IMR-90 (cell line): ENCODE results near the gene CACNB2. TPM values are rescaled to one million over a fixed set of nuclear protein-coding genes. Genes with fewer than 3 reads are reported as not detected.

Experiments
- ATAC-seq: fragments of 200-7000 bp; cut with Tn5 transposase; 2 replicates; pipeline ENCODE4 v1.9.1; 2020; ENCODE audit warnings: low read depth, mild to moderate bottlenecking, moderate library complexity
- BruUV-seq: library from RNA; stranded (reverse); fragments of 400-500 nt; replicated peaks from 2 replicates; lab custom pipeline; 2021; lab: Mats Ljungman, UMichigan
- CTCF ChIA-PET: fragments of 300-600 bp; formaldehyde crosslinking; extraction: SDS; loops from one replicate; lab custom pipeline; 2021; ENCODE audit warnings: antibody characterized with exemption; lab: Yijun Ruan, JAX
- POLR2A ChIA-PET: fragments of 300-600 bp; sonication (Branson Sonifier 250); formaldehyde crosslinking; loops from one replicate; lab custom pipeline; 2022; ENCODE audit warnings: antibody characterized with exemption; ENCODE audit not compliant: unreplicated experiment; lab: Charles Lee
- DNase-seq: peaks from one replicate; pipeline ENCODE4 v3.0.0; 2013
- H2AFZ ChIP-seq: replicated peaks from 2 replicates; pipeline ENCODE3; 2013; ENCODE audit warnings: low read length, mild to moderate bottlenecking; ENCODE audit not compliant: poor library complexity
- H2AK5ac ChIP-seq: 2 replicates; pipeline ENCODE4 v1.6.1; 2013; ENCODE audit warnings: low read depth, low read length, inconsistent platforms
- H2AK9ac ChIP-seq: replicated peaks from 2 replicates; pipeline ENCODE3; 2013; ENCODE audit warnings: mild to moderate bottlenecking, low read depth, low read length, moderate library complexity; ENCODE audit not compliant: poor library complexity
- H2BK120ac ChIP-seq: 2 replicates; pipeline ENCODE4 v1.6.1; 2013; ENCODE audit warnings: low read depth, low read length, inconsistent platforms
- H2BK15ac ChIP-seq: 3 replicates; pipeline ENCODE4 v1.6.1; 2013; ENCODE audit warnings: low read depth, low read length, inconsistent platforms
- H2BK20ac ChIP-seq: 2 replicates; pipeline ENCODE4 v1.6.1; 2013; ENCODE audit warnings: low read depth, mild to moderate bottlenecking, inconsistent platforms, low read length, moderate library complexity
- H2BK5ac ChIP-seq: 2 replicates; pipeline ENCODE4 v1.6.1; 2013; ENCODE audit warnings: mild to moderate bottlenecking, low read depth, low read length, inconsistent platforms; ENCODE audit not compliant: poor library complexity, severe bottlenecking
- H3K14ac ChIP-seq: replicated peaks from 2 replicates; pipeline ENCODE4 v1.6.1; 2013; ENCODE audit warnings: low read depth, low read length, inconsistent platforms
- H3K18ac ChIP-seq: 2 replicates; pipeline ENCODE4 v1.6.1; 2013; ENCODE audit warnings: low read depth, low read length, control low read depth
- H3K23ac ChIP-seq: 2 replicates; pipeline ENCODE4 v1.6.1; 2013; ENCODE audit warnings: low read depth, low read length, inconsistent platforms
- H3K27ac ChIP-seq: 2 replicates; pipeline ENCODE4 v1.5.1; 2013; ENCODE audit warnings: mild to moderate bottlenecking, control low read depth, low read length; ENCODE audit not compliant: insufficient read depth
- H3K27me3 ChIP-seq: 2 replicates; pipeline ENCODE4 v1.6.1; 2013; ENCODE audit warnings: low read length; ENCODE audit not compliant: control insufficient read depth, insufficient read depth
- H3K36me3 ChIP-seq: 2 replicates; pipeline ENCODE4 v1.6.1; 2013; ENCODE audit warnings: low read length, mixed read lengths; ENCODE audit not compliant: control insufficient read depth, insufficient read depth
- H3K4ac ChIP-seq: 2 replicates; pipeline ENCODE4 v1.6.1; 2013; ENCODE audit warnings: low read depth, low read length, inconsistent platforms
- H3K4me1 ChIP-seq: 2 replicates; pipeline ENCODE4 v1.6.1; 2013; ENCODE audit warnings: low read length, mixed read lengths; ENCODE audit not compliant: control insufficient read depth, insufficient read depth
- H3K4me2 ChIP-seq: 2 replicates; pipeline ENCODE4 v1.6.1; 2013; ENCODE audit warnings: low read depth, mild to moderate bottlenecking, control low read depth, low read length, moderate library complexity
- H3K4me3 ChIP-seq: 2 replicates; pipeline ENCODE4 v1.5.1; 2013; ENCODE audit warnings: low read depth, mild to moderate bottlenecking, control low read depth, low read length, moderate library complexity; ENCODE audit not compliant: insufficient read depth
- H3K56ac ChIP-seq: 2 replicates; pipeline ENCODE4 v1.6.1; 2013; ENCODE audit warnings: low read length, inconsistent platforms; ENCODE audit not compliant: insufficient read depth; ENCODE audit errors: extremely low read depth
- H3K79me1 ChIP-seq, 2 experiments: 2 replicates each; pipeline ENCODE4 v1.6.1; 2013; ENCODE audit warnings: low read length in 2 of 2, inconsistent platforms in 1 of 2, low read depth in 1 of 2
- H3K9ac ChIP-seq: 2 replicates; pipeline ENCODE4 v1.6.1; 2013; ENCODE audit warnings: low read depth, low read length, control low read depth
- H3K9me1 ChIP-seq: 2 replicates; pipeline ENCODE4 v1.6.1; 2013; ENCODE audit warnings: low read length, inconsistent platforms; ENCODE audit not compliant: insufficient read depth
- H3K9me3 ChIP-seq: 2 replicates; pipeline ENCODE4 v1.6.1; 2013; ENCODE audit warnings: low read length; ENCODE audit not compliant: control insufficient read depth, insufficient read depth
- H4K20me1 ChIP-seq: 2 replicates; pipeline ENCODE4 v1.6.1; 2013; ENCODE audit warnings: low read length, inconsistent platforms; ENCODE audit not compliant: insufficient read depth
- H4K5ac ChIP-seq: 2 replicates; pipeline ENCODE4 v1.6.1; 2013; ENCODE audit warnings: mild to moderate bottlenecking, low read depth, low read length, control low read depth
- H4K8ac ChIP-seq, 2 experiments: 2 replicates each; pipeline ENCODE4 v1.6.1; 2013; ENCODE audit warnings: low read depth in 2 of 2, low read length in 2 of 2, control low read depth in 1 of 2, inconsistent platforms in 1 of 2
- H4K91ac ChIP-seq: 2 replicates; pipeline ENCODE4 v1.6.1; 2013; ENCODE audit warnings: low read depth, low read length, inconsistent platforms; ENCODE audit not compliant: insufficient read depth
- MAFK ChIP-seq: IDR thresholded peaks from 2 replicates; pipeline ENCODE4 v1.6.1; 2012; ENCODE audit warnings: low read depth, low read length, improper control_type of control experiment
- POLR2A ChIP-seq: IDR thresholded peaks from 2 replicates; pipeline ENCODE4 v1.6.1; 2012; ENCODE audit warnings: mild to moderate bottlenecking, low read depth, low read length
- RAD21 ChIP-seq: IDR thresholded peaks from 2 replicates; pipeline ENCODE4 v1.6.1; 2012; ENCODE audit warnings: low read length, improper control_type of control experiment
- RFX5 ChIP-seq: IDR thresholded peaks from 2 replicates; pipeline ENCODE4 v1.8.0; 2012; ENCODE audit warnings: low read depth, mild to moderate bottlenecking, low read length, moderate library complexity
- USF2 ChIP-seq: fragments of 150-350 bp; IDR thresholded peaks from 2 replicates; pipeline ENCODE4 v1.6.1; 2017; ENCODE audit warnings: mild to moderate bottlenecking, antibody characterized with exemption, low read length, low read depth
- WGBS, 2 experiments: methylation state at CpG; one replicate each; pipeline versions ENCODE4 v1.1.5 to v1.1.7; 2013; ENCODE audit warnings: missing lambda C conversion rate in 2 of 2; ENCODE audit not compliant: insufficient read length in 1 of 2; ENCODE audit errors: extremely low coverage in 2 of 2; 5-methylcytosine and 5-hydroxymethylcytosine counted together
- dilution Hi-C: fragments of 300-500 bp; cut with HindIII; formaldehyde crosslinking; loops from one replicate; pipeline ENCODE4 v1.14.3; 2018; ENCODE audit warnings: low sequenced_read_pairs; ENCODE audit not compliant: unreplicated experiment
- in situ Hi-C: fragments of 300-500 bp; cut with MboI; formaldehyde crosslinking; loops from 3 replicates; pipeline ENCODE4 v1.14.3; 2019; ENCODE audit warnings: low sequenced_read_pairs, inconsistent platforms, mixed read lengths
- intact Hi-C: fragments of 100-400 bp; cut with micrococcal nuclease; formaldehyde crosslinking; loops from 2 replicates; pipeline ENCODE4 v1.10.0; 2022
- polyA plus RNA-seq, 3 experiments: library from polyadenylated mRNA; depleted of rRNA; stranded (reverse); fragments of >200 nt; gene quantifications; 2 replicates each; pipeline ENCODE4 v1.2.3, GENCODE V29; 2012; ENCODE audit warnings: low replicate concordance in 1 of 3
- total RNA-seq: library from RNA; depleted of rRNA; stranded (reverse); fragments of >200 nt; gene quantifications from 2 replicates; pipeline ENCODE4 v1.2.3, GENCODE V29; 2012
- TF ChIP-seq, protein P1 (sequence below): conservative IDR thresholded peaks from 2 replicates; pipeline ENCODE4 v1.5.1; 2012; ENCODE audit warnings: mild to moderate bottlenecking, low read depth, low read length, improper control_type of control experiment

The CACNB2 gene
- total and polyA plus RNA-seq, 2 of the 4 experiments (the other 2 are of a cell fraction): 0.36 TPM

GRCh38 chr10:18102404-18102803 is 37.8 kb upstream of the CACNB2 start:
- dilution Hi-C loops: no loop called here
- CTCF ChIA-PET: no interaction called here
- in situ Hi-C loops: loop anchor here (10.0 kb wide), 1 partner anchor 498 kb away; no protein-coding TSS in a partner anchor

More at GRCh38 chr10:18102404-18102803, 37.8 kb upstream of the CACNB2 start:
- no CpG with 5 or more reads among the region's 1 CpG for WGBS, 2 experiments
- Histone ChIP-seq H3K36me3 (no peaks in the 10 kb centered on the region), H4K8ac (no peak overlapping the region), H2AK5ac (no peak overlapping the region), H4K20me1 (no peaks in the 10 kb centered on the region), H3K27ac (no peak overlapping the region), H3K4me2 (no peak overlapping the region), H3K18ac (no peak overlapping the region), H3K4me1 (no peaks in the 10 kb centered on the region), H2BK120ac (no peak overlapping the region), H3K9me1 (no peaks in the 10 kb centered on the region), H3K9ac (no peak overlapping the region), H2BK20ac (no peak overlapping the region), H2AFZ (no peak overlapping the region), H3K14ac (no peak overlapping the region), H4K91ac (no peak overlapping the region), H4K5ac (no peak overlapping the region), H2BK5ac (no peak overlapping the region), H2BK15ac (no peak overlapping the region), H3K9me3 (no peaks in the 10 kb centered on the region), H2AK9ac (no peak overlapping the region), H3K4ac (no peak overlapping the region), H3K27me3 (peaks cover 20% of the 10 kb centered on the region), H3K4me3 (no peak overlapping the region), H3K56ac (no peak overlapping the region), H3K79me1 (no peaks in the 10 kb centered on the region), H3K23ac (no peak overlapping the region)
- BruUV-seq: no TSS peak
- intact Hi-C loops: loop anchor here (5.0 kb wide), 1 partner anchor 495 kb away; no protein-coding TSS in a partner anchor
- DNase-seq (no peak), ATAC-seq (no peak)
- TF ChIP-seq MAFK: peak; percentile 88
- no peak for TF ChIP-seq RFX5
- no peak for TF ChIP-seq USF2
- no peak for TF ChIP-seq POLR2A
- no peak for TF ChIP-seq RAD21
- TF ChIP-seq, protein P1, sequence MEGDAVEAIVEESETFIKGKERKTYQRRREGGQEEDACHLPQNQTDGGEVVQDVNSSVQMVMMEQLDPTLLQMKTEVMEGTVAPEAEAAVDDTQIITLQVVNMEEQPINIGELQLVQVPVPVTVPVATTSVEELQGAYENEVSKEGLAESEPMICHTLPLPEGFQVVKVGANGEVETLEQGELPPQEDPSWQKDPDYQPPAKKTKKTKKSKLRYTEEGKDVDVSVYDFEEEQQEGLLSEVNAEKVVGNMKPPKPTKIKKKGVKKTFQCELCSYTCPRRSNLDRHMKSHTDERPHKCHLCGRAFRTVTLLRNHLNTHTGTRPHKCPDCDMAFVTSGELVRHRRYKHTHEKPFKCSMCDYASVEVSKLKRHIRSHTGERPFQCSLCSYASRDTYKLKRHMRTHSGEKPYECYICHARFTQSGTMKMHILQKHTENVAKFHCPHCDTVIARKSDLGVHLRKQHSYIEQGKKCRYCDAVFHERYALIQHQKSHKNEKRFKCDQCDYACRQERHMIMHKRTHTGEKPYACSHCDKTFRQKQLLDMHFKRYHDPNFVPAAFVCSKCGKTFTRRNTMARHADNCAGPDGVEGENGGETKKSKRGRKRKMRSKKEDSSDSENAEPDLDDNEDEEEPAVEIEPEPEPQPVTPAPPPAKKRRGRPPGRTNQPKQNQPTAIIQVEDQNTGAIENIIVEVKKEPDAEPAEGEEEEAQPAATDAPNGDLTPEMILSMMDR: no peak
- POLR2A ChIA-PET: no interaction called here
